ENCODE measurements around the gene RNF157.

Gene RNF157

DNA sequence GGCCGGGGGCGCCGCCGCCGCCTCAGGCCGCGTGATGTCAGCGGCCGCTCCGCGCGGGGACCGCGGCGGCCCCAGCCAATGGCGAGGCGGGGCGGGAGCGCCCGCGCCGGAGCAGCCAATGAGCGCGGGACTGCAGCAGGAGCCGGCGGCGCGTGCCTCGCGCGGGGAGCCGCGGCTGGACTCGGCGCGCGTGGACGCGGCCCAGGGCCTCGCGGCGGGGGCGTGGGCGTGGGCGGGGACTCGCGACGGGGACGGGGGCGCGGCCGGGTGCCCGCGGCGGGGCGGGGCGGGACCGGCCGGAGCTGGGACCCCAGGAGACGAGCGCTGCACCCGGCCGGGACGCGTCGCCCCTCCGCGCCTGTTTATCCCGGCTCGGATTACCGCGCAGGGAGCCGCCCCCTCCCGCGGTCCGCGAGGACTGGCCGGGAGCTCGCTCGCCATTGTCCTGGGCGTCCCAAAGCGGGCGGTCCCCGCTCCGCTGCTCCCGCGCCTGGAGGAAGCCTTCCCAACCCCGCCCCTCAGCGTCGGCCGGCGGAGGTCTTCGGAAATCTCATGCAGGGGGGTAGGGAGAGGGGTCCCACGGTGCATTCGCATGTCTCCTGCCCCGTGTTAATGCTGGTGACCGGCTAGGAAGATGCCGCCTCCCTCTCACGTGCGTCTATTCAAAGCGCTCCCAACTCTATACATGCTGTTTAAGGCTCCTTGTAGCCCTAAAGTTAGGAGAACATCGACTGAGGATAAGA, at the start of gene RNF157:
Gene RNF157, minus strand, starts transcription at position 33 of the 743 bp plus-strand sequence. CDS start 253 bp downstream, outside the sequence.
- H3K4me3 ChIP-seq (ENCODE audit: low read depth, low read length), result peak within 1 kb of the TSS; percentile 60
- no peak for DNase-seq (ENCODE audit: low read depth)
- TF ChIP-seq, protein P1, sequence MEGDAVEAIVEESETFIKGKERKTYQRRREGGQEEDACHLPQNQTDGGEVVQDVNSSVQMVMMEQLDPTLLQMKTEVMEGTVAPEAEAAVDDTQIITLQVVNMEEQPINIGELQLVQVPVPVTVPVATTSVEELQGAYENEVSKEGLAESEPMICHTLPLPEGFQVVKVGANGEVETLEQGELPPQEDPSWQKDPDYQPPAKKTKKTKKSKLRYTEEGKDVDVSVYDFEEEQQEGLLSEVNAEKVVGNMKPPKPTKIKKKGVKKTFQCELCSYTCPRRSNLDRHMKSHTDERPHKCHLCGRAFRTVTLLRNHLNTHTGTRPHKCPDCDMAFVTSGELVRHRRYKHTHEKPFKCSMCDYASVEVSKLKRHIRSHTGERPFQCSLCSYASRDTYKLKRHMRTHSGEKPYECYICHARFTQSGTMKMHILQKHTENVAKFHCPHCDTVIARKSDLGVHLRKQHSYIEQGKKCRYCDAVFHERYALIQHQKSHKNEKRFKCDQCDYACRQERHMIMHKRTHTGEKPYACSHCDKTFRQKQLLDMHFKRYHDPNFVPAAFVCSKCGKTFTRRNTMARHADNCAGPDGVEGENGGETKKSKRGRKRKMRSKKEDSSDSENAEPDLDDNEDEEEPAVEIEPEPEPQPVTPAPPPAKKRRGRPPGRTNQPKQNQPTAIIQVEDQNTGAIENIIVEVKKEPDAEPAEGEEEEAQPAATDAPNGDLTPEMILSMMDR (IDR thresholded peaks at IDR 0.05; ENCODE audit: control insufficient read depth, extremely low read depth, insufficient read depth), result no peak

DNA sequence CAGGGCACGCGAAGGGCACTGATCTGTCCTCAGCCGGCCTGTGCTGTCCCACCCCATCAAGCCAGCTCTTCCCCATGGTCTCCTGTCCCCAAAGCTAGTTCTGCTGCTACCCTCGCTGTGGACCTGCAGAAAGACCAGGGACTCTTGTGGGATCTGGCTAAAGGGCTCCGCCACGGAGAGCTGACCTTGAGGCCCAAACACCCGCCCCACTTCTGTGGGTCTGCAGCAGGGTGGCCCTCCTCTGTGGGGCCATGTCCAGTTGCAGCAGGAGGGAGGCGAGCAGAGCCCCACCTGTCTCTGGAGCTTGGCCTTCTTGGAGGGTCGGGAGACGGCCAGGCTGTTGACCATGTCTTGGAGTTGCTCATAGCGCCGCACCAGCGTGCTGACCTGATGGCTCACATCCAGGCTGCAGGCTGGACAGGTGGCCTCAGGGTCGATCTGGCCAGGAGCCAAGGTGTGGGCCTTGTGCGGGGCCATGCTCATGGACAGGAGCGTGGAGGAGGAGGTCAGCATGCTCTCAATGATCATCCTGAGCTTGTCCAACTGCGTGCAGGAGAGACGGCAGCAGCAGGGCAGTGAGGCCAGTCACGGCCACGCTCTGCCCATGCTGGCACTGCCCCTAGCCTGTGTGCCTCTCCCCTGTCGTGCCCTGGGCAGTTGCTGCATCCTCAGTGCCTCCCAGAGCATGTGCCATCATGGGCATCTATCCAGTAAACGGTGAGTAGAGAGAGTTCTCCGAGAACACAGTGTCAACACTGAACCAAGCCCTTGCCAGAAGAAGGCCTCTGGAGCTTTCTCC, 41.5 kb upstream of the RNF157 start:
- DNase-seq (ENCODE audit: low read depth), result peak; percentile 86
- TF ChIP-seq, protein P1 (IDR thresholded peaks at IDR 0.05; ENCODE audit: control insufficient read depth, extremely low read depth, insufficient read depth), result no peak
- no peak overlapping the region for H3K4me3 ChIP-seq (ENCODE audit: low read depth, low read length)

DNA sequence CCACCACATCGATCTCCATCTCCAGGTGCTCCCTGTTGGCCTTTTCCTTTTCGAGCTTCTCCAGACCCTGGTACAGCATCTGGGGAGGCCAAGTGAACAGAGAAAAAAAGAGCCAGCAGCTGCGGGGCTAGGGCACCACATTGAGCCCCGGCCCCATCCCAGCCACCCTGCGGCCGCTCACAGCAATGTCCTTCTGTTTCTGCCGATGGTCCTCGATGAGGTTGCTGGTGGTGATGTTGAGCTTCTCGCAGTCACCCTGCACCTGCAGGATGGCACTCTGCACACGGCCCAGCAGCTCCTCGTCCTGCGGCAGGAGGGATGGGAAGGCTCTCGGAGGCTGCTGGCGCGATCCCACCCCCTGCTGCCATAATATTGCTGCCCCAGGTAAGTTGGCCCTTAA, 40.4 kb upstream of the RNF157 start:
- TF ChIP-seq, protein P1 (IDR thresholded peaks at IDR 0.05; ENCODE audit: control insufficient read depth, extremely low read depth, insufficient read depth), result no peak
- no peak overlapping the region for H3K4me3 ChIP-seq (ENCODE audit: low read depth, low read length)
- DNase-seq (ENCODE audit: low read depth), result no peak

DNA sequence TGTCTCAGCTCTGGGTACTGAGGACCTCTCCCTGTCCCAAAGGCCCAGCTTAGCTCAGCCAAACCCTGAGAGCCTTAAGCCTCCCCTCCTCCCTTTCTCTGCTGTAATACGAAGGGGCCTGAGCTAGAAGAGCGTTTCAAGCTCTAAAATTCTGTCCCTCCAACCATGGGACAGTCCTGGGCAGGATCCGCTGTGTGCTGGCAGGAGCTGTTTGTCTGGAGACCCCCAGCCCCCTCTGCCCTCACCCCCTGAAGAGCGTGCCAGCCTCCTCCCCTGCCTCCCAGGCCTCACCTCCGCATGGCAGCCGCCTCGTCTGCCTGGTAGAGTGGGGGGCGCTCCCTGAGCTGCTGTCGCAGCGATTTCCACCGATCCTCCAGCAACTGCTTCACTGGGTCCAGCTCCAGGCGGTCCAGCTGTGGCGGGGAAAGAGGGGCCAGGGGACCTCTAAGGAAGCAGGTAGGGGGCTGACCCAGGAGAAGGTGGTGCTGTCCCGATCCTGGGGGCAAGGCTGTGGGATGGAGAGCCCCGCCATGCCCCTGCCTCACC, 39.5 kb upstream of the RNF157 start:
- TF ChIP-seq, protein P1 (IDR thresholded peaks at IDR 0.05; ENCODE audit: control insufficient read depth, extremely low read depth, insufficient read depth), result no peak
- DNase-seq (ENCODE audit: low read depth), result no peak
- H3K4me3 ChIP-seq (ENCODE audit: low read depth, low read length), result no peak overlapping the region

DNA sequence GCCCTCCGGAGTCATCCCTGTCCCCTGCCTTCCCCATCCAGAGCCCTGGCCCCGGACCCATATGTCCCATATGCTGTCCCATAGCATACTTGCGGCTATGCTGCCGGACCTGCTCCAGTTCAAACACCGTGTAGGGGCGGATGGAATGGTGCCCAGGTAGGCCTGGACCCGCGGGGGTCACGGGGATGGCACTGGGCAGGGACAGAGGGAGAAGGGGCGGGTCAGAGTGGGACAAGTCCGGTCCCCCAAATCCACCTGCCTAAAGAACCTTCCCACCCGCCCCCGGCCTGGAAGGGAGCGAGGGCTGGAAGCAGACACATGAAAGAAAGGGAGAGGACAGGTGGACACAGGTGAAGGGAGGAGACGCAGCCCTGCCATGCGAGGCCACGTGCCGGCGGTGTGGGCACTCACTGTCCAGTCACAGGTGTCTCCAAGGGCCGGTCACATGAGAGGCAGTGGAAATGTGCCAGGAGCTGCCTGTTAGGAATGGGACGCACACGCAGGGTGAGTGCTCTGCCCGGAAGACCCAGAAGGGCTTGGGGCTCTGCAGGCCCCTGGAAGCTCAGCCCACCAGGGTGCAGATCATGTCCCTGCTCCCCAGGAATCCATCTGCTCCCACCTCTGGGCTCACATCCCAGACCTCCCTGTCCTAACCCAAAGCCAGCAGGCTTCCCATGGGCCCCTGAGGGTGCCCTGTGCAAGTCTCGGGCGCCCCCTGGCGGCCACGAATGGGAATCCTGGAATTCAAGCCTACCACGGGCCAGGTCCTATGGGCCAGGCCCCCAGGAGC, 38.9 kb upstream of the RNF157 start:
- no peak overlapping the region for H3K4me3 ChIP-seq (ENCODE audit: low read depth, low read length)
- DNase-seq (ENCODE audit: low read depth), result peak; percentile 82
- TF ChIP-seq, protein P1 (IDR thresholded peaks at IDR 0.05; ENCODE audit: control insufficient read depth, extremely low read depth, insufficient read depth), result peak; percentile 77

DNA sequence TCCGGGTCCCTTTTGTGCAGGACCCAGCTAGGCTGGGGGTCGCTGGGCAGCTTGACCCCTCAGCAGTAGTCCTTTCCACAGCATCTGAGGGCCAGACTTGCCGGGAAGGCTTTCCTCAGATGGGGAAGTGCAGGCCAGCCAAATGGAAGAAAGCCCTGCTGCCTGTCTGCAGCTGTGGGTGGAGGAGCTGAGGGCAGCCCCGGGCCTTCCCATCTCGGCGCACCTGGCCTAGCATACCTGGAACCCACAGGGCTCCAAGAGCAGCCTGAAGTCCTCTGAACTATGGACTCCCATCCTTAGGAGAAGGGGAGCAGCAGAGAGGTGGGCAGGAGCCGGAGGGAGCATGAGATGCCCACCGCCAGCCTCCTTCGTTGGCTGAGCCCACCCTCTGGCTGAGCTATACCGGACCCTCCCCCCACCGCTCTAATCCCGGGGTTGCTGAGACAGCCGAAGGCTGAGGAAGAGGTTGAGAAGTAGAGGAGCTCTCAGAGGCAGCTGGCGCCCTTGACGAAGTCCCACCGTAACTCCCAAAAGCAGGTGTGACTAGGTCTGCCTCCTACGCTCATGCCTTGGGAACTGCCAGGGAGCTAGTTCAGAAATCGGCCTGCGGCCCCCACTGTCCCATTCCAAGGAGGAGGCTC, 38.1 kb upstream of the RNF157 start:
- DNase-seq (ENCODE audit: low read depth), result no peak
- H3K4me3 ChIP-seq (ENCODE audit: low read depth, low read length), result no peak overlapping the region
- TF ChIP-seq, protein P1 (IDR thresholded peaks at IDR 0.05; ENCODE audit: control insufficient read depth, extremely low read depth, insufficient read depth), result no peak
